Inferior parietal cortex (tissue), 1 donor: ENCODE results near the gene SON.
"Not testable (repeated sequence)": the region's sequence is repeated elsewhere in the genome, so short reads cannot be mapped to it uniquely, and the experiment has no call there.

Experiments
- DNase-seq: peaks from one replicate; pipeline ENCODE4 v3.0.0-alpha.2; 2016; ENCODE audit errors: extremely low spot score

SON gene

DNA sequence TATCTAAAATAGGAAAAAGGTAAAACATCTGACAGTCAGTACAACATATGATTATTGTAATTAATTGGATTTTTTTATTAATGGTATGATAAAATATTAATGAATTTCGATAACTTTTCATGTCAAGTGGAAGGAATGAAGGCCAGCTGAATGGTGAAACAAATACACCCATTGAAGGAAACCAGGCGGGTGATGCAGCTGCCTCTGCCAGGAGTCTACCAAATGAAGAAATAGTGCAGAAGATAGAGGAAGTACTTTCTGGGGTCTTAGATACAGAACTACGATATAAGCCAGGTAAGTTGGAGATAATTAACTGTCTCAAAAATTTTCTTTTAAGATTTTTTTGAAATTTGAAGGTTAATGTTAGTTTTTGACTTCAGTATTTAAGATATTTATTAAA lies 3.2 kb downstream of the SON start:
- no peak for DNase-seq

DNA sequence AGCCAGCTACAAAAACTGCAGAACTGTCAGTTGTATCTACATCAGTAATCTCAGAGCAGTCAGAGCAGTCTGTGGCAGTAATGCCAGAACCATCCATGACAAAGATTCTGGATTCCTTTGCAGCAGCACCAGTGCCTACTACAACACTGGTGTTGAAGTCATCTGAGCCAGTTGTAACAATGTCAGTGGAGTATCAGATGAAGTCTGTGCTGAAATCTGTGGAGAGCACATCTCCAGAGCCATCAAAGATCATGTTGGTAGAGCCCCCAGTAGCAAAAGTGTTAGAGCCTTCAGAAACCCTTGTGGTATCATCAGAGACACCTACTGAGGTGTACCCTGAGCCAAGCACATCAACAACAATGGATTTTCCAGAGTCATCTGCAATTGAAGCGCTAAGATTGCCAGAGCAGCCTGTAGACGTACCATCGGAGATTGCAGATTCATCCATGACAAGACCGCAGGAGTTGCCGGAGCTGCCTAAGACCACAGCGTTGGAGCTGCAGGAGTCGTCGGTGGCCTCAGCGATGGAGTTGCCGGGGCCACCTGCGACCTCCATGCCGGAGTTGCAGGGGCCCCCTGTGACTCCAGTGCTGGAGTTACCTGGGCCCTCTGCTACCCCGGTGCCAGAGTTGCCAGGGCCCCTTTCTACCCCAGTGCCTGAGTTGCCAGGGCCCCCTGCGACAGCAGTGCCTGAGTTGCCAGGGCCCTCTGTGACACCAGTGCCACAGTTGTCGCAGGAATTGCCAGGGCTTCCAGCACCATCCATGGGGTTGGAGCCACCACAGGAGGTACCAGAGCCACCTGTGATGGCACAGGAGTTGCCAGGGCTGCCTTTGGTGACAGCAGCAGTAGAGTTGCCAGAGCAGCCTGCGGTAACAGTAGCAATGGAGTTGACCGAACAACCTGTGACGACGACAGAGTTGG lies 7.3 kb downstream of the SON start:
- no peak for DNase-seq

DNA sequence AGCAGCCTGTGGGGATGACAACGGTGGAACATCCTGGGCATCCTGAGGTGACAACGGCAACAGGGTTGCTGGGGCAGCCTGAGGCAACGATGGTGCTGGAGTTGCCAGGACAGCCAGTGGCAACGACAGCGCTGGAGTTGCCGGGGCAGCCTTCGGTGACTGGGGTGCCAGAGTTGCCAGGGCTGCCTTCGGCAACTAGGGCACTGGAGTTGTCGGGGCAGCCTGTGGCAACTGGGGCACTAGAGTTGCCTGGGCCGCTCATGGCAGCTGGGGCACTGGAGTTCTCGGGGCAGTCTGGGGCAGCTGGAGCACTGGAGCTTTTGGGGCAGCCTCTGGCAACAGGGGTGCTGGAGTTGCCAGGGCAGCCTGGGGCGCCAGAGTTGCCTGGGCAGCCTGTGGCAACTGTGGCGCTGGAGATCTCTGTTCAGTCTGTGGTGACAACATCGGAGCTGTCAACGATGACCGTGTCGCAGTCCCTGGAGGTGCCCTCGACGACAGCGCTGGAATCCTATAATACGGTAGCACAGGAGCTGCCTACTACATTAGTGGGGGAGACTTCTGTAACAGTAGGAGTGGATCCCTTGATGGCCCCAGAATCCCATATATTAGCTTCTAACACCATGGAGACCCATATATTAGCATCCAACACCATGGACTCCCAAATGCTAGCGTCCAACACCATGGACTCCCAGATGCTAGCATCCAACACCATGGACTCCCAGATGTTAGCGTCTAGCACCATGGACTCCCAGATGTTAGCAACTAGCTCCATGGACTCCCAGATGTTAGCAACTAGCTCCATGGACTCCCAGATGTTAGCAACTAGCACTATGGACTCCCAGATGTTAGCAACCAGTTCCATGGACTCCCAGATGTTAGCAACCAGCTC lies 8.2 kb downstream of the SON start:
- DNase-seq = no peak

DNA sequence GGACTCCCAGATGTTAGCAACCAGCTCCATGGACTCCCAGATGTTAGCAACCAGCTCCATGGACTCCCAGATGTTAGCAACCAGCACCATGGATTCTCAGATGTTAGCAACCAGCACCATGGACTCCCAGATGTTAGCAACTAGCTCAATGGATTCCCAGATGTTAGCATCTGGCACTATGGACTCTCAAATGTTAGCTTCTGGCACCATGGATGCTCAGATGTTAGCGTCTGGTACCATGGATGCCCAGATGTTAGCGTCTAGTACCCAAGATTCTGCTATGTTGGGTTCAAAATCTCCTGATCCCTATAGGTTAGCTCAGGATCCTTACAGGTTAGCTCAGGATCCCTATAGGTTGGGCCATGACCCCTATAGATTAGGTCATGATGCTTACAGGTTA lies 8.8 kb downstream of the SON start:
- DNase-seq = no peak

DNA sequence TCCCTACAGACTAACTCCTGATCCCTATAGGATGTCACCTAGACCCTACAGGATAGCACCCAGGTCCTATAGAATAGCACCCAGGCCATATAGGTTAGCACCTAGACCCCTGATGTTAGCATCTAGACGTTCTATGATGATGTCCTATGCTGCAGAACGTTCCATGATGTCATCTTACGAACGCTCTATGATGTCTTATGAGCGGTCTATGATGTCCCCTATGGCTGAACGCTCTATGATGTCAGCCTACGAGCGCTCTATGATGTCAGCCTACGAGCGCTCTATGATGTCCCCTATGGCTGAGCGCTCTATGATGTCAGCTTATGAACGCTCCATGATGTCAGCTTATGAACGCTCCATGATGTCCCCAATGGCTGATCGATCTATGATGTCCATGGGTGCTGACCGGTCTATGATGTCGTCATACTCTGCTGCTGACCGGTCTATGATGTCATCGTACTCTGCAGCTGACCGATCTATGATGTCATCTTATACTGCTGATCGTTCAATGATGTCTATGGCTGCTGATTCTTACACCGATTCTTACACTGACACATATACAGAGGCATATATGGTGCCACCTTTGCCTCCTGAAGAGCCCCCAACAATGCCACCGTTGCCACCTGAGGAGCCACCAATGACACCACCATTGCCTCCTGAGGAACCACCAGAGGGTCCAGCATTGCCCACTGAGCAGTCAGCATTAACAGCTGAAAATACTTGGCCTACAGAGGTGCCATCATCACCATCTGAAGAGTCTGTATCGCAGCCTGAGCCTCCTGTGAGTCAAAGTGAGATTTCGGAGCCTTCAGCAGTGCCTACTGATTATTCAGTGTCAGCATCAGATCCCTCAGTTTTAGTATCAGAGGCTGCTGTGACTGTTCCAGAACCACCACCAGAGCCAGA lies 9.5 kb downstream of the SON start:
- DNase-seq = no peak

DNA sequence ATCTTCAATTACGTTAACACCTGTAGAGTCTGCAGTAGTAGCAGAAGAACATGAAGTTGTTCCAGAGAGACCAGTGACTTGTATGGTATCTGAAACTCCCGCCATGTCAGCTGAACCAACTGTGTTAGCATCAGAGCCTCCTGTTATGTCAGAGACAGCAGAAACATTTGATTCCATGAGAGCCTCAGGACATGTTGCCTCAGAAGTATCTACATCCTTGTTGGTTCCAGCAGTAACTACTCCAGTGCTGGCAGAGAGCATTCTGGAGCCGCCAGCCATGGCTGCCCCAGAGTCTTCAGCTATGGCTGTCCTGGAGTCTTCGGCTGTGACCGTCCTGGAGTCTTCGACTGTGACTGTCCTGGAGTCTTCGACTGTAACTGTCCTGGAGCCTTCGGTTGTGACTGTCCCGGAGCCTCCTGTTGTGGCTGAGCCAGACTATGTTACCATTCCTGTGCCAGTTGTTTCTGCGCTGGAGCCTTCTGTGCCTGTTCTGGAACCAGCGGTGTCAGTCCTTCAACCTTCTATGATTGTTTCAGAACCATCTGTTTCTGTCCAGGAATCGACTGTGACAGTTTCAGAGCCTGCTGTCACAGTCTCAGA lies 10.3 kb downstream of the SON start:
- no peak for DNase-seq

DNA sequence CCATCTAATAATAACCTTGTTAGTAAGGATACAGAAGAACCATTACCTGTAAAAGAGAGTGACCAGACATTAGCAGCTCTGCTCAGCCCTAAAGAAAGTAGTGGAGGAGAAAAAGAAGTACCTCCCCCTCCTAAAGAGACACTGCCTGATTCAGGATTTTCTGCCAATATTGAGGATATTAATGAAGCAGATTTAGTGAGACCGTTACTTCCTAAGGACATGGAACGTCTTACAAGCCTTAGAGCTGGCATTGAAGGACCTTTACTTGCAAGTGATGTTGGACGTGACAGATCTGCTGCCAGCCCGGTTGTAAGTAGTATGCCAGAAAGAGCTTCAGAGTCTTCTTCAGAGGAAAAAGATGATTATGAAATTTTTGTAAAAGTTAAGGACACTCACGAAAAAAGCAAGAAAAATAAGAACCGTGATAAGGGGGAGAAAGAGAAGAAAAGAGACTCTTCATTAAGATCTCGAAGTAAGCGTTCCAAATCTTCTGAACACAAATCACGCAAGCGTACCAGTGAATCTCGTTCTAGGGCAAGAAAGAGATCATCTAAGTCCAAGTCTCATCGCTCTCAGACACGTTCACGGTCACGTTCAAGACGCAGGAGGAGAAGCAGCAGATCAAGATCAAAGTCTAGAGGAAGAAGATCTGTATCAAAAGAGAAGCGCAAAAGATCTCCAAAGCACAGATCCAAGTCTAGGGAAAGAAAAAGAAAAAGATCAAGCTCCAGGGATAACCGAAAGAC lies 11.6 kb downstream of the SON start:
- no peak for DNase-seq

DNA sequence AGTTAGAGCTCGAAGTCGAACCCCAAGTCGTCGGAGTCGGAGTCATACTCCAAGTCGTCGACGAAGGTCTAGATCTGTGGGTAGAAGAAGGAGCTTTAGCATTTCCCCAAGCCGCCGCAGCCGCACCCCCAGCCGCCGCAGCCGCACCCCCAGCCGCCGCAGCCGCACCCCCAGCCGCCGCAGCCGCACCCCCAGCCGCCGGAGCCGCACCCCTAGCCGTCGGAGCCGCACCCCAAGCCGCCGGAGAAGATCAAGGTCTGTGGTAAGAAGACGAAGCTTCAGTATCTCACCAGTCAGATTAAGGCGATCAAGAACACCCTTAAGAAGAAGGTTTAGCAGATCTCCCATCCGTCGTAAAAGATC lies 12.1 kb downstream of the SON start:
- DNase-seq = no peak

DNA sequence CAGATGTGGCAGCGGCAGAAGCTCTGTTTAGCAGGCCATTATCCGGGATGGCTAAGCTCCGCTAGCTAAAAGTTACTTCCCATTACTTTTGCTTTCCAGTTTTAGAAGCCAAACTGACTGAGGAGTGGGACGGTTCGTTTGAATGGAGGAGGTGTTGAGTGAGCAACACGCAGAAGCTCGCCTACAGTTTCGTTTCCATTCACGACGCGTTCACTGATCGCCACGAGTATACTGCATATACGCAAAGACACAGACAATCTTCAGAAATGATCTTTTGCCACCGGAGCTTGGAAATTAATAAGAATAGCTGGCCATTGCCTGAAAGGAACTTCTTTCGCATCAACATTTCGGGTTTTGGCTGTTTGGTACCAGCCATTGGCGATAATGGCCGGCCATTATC lies 14.6 kb downstream of the SON start:
- no peak for DNase-seq

DNA sequence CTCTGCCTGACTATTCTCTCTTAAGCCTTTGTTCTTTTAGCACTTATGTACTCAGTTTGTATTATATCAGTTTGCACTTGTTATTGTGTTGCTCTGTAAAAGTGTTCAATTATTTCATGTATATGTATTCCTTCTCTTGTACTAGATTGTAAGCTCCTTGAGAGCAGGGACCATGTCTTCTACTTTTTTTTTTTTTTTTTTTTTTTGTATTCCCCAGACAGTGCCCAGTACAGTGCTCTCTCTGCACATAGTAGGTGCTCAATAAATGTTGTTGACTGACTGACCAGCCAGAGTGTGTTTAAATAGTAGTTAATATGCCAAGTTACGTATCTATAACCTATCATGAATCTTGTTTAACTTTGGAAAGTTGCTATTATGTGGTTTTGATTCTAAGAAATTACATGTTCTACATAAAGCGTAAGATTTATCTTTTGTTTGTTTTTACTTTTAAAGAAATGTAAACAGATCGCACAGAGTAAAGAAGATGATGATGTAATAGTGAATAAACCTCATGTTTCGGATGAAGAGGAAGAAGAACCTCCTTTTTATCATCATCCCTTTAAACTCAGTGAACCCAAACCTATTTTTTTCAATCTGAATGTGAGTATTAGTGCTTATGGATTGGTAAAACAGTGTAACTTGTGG lies 16.1 kb downstream of the SON start:
- no peak for DNase-seq

DNA sequence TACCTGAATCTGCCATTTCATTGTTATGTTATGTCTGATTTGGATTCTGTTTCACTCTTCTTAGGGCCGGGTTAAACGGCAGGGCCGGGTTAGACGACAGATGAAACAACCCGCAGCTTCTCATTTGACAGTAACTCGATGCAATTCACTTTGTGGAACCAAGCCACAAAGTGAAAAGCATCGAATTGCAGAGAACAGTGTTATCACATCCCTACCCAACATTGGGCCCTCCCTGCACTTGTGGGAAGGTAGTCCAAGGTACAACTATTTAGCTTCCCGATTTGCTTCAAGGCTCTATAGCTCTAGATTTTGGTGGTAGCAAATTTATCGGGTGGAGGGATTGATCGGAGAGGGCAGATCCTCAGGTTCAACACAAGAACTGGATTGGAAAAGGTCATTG lies 17.0 kb downstream of the SON start:
- no peak for DNase-seq

DNA sequence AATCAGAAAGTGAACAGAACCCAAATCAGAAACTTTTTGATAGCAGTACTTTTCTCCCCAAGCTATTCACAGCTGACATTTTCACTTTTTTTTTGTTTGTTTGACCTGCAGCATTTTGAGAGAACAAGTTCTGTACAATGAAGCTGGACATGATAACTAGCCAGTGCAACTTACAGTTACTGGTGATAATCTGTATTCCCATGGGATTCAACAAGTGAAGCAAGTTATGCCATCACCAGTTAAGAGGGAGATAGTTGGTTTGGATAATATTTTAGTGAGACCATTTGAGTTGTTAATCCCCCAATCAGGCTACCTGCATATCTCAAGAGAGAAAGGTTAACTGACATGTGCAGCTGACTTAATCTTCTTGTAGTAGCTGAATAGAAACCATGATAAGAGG lies 18.1 kb downstream of the SON start:
- no peak for DNase-seq

DNA sequence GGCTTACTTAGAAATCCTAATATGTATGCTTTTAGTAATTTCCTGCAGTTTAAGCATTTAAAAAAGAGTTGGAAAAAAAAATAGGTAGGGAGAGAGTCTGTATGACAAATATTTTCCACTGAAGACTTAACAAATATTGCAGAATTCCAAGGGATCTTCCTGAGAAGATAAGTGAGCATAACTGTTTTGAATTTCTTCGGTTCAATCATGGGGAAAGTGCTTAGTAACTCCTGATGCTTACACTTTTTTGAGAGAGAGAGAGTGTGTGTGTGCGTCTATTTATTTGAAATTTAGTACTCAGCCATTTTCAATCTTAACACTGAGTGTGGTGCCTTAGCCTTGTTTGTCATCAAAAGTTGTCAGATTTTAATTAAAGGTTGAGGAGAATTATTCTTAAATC lies 18.5 kb downstream of the SON start:
- DNase-seq = no peak

DNA sequence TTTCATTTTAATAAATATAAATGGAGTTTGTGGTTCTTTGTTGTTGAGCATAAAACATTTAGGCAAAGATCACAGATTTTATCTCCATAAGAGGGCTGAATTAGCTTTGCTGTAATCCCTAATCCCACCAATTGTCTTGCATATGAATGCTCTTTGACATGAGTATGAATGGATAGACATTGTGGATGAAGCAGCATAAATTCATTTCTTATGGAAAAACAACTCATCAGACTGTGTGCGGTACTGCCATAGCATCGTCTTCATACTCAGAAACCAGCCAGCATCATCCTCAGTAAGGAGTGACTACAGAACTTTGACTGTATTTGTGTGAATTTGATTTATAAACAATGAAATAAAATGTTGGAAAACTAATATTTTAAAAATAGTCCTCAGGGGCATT lies 19.6 kb downstream of the SON start:
- no peak for DNase-seq

DNA sequence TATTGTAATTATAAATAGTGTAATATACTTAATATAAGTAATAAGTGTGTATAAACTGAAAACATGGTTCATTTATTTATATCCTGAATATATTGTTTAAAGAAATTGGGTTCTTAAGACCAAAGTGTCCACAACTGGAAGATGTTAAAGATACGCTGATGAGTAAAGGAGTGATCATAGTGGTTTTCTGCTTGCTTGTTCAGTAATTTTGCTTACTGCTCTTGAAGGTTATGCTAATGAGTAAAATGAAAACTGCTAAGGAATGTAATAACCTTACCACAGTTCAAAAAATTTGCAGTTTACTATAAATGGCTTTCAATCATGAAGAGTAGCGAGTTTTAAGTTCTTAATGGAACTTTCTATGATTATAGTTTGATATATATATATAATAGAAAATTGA lies 23.7 kb downstream of the SON start:
- no peak for DNase-seq

DNA sequence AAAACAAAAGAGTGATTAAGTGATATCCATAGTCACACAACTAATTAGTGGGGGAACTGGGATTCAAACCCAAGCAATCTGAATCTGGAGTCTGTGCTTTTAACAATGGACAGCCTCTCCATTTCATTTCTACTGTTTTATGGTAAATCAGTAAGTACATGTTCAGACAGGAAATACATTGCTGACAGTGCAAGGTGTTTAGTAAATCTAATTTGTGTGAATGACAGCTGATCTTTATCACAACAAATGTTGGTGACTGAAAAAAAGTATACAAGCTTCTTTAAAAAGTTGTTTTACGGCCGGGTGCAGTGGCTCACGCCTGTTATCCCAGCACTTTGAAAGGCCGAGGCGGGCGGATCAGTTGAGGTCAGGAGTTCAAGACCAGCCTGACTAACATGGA lies 25.1 kb downstream of the SON start:
- DNase-seq = no peak

DNA sequence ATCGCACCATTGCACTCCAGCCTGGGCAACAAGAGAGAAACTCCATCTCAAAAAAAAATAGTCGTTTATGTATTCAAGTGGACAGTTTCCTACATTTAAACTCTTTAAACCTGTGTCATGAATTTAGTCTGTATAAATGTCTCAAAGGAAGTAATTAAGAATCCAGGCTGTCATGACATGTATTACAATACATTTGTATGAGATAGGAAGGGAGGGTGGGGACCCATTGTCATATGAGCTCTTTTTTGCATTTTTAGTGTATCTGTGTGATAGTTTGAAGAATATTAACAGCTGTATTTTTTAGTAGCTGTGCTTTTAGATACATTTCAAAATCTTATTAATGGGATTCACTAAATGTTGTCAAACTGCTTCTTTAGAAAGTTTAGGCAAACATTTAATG lies 25.6 kb downstream of the SON start:
- no peak for DNase-seq

DNA sequence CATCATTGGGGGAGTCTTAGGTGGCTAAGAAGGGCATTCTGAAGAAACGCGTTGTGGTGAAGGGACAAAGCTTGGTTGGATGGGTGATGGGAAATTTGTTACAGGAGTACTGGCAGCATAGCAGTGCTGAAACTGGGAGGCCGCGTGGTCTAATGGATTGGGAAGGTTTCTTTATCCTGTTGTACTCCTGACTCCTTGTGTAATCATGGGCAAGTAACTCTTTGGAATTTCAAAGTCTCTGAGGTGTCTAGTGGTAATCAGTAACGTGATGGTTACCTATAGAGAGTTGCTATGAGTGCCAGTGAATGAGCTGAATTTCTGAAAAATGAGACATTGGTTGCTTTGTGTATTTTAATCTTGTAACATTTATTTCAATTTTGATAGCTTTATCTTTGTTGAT lies 27.2 kb downstream of the SON start:
- no peak for DNase-seq

DNA sequence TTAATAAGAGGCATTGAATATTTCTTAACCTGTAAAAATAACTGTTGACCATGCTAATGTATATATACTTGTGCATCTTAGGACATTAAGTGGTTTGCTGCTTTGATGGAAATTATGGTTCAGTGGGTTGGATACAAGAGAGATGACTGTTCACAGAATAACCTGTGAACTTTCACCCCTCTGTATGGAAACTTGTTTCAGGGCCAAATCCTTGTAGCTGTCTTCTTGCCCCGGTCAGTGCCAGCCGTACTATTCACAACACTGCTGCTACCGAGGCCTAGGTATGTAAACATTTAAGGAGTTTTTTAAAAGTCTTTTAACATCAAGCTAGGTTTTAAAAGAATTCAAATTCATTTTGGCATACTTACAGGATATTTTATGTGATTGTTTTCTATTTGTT lies 29.5 kb downstream of the SON start:
- no peak for DNase-seq

DNA sequence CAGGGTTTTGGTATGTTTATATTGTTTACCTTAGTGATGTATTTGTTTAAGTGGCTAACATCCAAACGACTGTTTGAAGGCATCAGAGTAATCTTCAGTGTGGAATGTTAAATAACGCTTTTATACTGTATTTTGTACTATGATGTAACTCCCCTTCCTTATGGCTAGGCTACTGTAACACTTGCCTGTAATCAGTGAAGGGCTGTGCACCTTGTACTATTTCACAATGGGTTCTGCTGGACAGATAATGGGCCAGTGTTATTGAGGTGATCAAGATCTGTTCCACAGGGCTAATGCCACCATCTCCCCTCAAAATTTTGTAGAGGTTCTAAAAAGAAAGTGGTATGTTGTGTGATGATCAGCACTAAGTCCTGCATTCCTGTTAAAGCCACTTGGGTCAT lies 33.9 kb downstream of the SON start:
- DNase-seq = not testable (repeated sequence)
